HFF-Myc (cell line): ENCODE measurements around the gene WDR81.

Experiments
- DNase-seq: peaks from one replicate; pipeline ENCODE4 v3.0.0-alpha.2; 2011; ENCODE audit warnings: low read depth; ENCODE audit errors: extremely low read depth
- H3K4me3 ChIP-seq: replicated peaks from 2 replicates; pipeline ENCODE4 v1.5.1; 2011; ENCODE audit warnings: low read depth, mild to moderate bottlenecking, control low read depth, low read length
- TF ChIP-seq, protein P1 (sequence below): IDR thresholded peaks from 2 replicates; pipeline ENCODE4 v1.5.1; 2012; ENCODE audit warnings: mild to moderate bottlenecking, low read depth, low read length, control low read depth; ENCODE audit errors: missing control alignments

Gene WDR81

DNA sequence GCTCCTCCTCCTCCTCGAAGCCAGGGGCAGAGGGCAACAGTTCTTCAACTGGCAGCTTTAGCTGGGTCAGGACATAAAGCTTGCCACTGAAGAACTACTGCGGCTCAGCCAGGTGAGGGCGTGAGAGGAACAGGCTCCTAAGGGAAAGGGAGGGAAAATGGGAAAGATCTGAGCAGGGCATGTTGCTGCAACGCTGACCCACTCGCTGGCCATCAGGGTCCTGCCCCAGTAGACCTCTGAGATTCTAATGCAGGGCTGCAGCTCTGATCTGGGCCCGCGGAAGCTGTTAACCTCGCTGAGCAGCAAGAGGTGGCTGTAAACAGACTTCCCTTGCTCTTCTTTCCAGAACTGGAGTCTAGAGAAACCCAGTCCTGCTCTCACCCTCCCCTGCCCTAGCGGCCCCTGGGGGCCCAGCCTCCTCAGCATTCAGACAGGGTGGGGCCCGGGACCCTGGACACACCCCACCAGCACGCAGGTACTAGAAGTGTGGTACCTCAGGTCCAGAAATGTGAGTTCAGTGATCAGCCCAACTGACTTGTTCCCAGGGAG, 10.6 kb upstream of the WDR81 start:
- H3K4me3 ChIP-seq: peak overlapping the region; percentile 74
- TF ChIP-seq, protein P1, sequence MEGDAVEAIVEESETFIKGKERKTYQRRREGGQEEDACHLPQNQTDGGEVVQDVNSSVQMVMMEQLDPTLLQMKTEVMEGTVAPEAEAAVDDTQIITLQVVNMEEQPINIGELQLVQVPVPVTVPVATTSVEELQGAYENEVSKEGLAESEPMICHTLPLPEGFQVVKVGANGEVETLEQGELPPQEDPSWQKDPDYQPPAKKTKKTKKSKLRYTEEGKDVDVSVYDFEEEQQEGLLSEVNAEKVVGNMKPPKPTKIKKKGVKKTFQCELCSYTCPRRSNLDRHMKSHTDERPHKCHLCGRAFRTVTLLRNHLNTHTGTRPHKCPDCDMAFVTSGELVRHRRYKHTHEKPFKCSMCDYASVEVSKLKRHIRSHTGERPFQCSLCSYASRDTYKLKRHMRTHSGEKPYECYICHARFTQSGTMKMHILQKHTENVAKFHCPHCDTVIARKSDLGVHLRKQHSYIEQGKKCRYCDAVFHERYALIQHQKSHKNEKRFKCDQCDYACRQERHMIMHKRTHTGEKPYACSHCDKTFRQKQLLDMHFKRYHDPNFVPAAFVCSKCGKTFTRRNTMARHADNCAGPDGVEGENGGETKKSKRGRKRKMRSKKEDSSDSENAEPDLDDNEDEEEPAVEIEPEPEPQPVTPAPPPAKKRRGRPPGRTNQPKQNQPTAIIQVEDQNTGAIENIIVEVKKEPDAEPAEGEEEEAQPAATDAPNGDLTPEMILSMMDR: peak; percentile 61
- no peak for DNase-seq

DNA sequence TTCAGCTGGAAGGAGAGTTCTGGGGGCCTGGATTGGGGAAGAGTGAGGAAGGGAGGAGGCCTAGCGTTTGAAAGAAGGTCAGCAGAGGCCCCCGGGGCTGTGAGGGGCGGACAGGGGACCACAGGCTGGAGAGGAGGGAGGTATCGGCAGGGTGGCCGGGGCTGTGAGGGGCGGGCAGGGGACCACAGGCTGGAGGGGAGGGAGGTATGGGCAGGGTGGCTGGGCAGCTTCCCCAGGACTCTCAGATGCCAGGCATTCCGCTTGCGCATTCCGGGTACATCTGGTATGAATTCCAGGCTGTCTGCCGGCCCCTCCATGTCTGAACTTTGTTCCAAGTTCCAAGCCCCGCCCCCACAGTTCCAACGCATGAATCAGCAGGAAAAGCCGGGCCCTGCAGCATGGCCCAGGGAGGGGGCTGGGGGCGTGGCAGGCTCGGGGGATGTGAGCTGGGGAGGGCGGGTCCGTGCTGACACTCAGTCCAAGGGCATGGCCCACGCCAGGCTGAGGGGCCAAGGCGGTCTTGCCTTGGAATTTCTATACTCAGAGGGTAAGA, 10.0 kb upstream of the WDR81 start:
- peak; percentile 94 for DNase-seq
- H3K4me3 ChIP-seq: peak overlapping the region; percentile 74
- TF ChIP-seq, protein P1: no peak

DNA sequence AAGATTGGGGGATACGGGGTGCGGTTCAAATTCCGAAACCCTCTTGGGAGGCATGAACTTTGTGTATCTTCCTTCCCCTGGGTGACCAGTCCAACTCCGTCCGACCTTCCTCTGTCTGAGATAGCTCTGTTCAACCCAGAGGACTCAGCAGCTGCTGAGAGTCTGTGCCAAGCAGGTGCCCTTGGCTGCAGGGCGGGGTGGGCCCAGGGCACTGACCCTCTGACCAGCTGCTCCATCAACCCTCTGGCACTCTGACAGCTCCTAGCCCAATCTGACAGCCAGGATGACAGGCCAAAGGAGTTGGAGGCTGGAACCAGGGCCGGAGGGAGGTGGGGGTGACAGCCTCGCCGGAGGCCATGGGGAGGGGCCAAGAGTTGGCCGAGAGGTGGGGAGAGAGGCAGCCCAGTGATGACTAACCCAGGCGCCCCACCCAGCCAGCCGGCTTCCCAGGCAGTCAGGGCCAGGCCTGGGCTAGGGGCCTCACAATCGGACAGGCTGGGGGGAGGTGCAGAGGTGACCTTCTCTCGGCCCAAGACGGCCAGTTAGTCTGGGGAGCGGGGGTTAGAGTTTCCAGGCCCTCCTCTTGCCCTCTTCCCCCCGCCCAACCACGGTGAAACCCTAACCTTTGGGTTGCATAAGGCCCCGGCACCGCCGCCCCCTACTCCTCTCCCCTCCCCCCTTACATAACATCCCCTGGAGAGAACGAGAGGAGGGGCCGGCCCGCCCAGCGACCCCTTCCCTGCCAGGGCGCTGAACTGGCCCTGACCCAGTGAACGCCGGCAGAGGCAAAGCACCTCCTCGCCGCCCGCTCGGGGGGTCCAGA, 9.3 kb upstream of the WDR81 start:
- DNase-seq: no peak
- TF ChIP-seq, protein P1: no peak
- peak overlapping the region; percentile 74 for H3K4me3 ChIP-seq

DNA sequence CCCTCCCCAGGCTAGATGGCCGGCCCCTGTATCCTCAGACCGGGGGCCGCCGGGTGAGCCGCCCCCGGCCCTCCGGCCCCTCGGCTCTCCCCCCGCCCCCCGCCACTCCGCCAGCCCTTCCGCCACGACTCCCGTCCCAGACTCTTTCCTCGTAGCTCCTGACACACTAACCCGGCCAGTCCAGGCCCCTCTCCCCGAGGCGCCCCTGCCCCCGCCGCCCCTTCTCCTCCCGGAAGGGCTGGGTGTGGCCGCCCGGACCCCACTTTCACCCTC, 8.8 kb upstream of the WDR81 start:
- TF ChIP-seq, protein P1: no peak
- H3K4me3 ChIP-seq: peak overlapping the region; percentile 74
- no peak for DNase-seq

DNA sequence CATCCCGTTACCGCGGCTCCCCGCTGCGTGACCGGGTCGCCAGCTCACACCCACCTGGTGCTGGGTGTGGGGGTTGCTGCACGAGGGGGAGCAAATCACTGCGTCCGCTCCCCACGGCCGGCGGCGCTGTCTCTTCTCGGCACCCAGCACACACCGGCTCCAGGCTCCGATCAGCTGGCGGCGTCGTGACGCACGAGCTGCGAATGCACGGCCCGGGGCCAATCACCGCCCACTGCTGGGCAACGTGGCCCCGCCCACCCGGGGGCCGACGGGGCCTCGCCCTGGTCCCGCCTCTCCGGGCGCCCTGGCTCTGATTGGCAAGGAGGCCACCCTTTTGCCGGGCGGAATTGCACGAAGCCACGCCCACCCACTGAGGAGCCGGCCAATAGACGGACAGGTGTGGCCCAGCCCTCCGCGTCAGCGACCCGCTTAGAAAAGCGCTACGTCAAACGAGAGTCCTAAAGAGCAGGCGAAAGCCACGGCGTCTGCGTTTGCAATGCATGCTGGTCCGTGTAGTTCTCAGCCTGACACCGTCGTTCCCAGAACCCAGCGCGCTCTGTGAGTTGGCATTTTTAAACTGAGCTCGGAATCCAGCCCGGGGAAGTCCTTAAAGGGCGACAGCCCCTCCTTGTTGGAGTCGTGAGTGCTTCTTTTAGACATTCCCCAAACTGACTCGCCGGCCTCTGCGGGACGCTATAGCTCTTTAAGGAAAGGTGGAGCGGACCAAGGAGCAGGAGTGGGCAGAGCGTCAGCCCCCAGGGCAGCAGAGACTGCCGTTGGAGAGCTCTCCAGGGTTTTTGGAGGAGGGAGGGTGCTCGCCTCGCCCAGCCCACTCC, 8.2 kb upstream of the WDR81 start:
- TF ChIP-seq, protein P1: peak; percentile 6
- peak; percentile 100 for DNase-seq
- peak overlapping the region; percentile 74 for H3K4me3 ChIP-seq

DNA sequence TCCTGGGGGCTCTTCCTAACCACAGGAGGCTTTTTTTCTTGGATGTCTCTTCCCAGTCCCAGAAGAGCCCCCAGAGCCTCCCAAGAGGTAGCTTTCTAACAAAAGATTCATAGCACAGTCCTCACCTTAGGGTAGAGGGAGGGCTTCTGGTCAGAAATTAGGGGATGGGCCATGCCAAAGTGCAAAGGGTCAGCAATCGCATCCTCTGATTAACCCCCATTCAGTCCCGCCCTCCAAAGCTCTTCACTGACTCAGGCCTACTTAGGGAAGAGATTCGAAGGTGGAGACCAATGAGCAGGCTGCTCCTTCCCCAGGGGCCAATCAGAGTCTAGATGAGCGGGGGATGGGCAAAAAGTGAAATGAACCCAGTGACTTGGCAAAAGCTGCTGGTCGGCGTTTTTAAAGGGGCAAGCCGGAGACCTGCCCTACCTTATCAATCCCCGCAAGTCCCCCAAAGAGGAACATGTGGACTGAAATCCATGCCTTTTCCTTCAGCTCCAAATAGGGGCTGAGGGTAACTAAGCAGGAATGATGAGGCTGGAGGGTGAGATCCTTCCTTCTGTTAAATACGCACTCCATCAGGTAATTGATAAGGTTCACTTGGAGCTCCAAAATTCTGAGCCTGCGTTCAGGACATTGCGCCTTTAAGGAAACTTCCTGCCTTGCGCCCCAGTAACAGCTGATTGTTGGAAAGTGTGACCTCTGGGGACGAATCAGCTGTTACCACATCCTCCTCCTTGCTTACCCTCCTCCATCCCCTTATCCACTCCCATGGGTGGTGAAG, 7.4 kb upstream of the WDR81 start:
- TF ChIP-seq, protein P1: no peak
- peak; percentile 99 for DNase-seq
- peak overlapping the region; percentile 74 for H3K4me3 ChIP-seq
